H9 (cell line): ENCODE data around the gene INO80. TPM values are rescaled to one million over a fixed set of nuclear protein-coding genes. Genes with fewer than 3 reads are reported as not detected.

Experiments
- DNase-seq: peaks from one replicate; pipeline ENCODE4 v3.0.0-alpha.2; 2017
- H2AFZ ChIP-seq: one replicate; pipeline ENCODE4 v1.6.1; 2013; ENCODE audit warnings: mild to moderate bottlenecking, low read length, control low read depth, moderate library complexity
- H2AK5ac ChIP-seq: 2 replicates; pipeline ENCODE4 v1.6.1; 2013; ENCODE audit warnings: low read length, control low read depth, mixed read lengths; ENCODE audit not compliant: insufficient read length
- H2BK120ac ChIP-seq: one replicate; pipeline ENCODE4 v1.6.1; 2013; ENCODE audit warnings: low read depth, mild to moderate bottlenecking, low read length, control low read depth, inconsistent platforms; ENCODE audit not compliant: poor library complexity, severe bottlenecking
- H2BK12ac ChIP-seq: 2 replicates; pipeline ENCODE4 v1.6.1; 2013; ENCODE audit warnings: low read length, control low read depth, mixed read lengths, low read depth; ENCODE audit not compliant: insufficient read length
- H2BK15ac ChIP-seq: 2 replicates; pipeline ENCODE4 v1.6.1; 2013; ENCODE audit warnings: low read depth, low read length, control low read depth
- H2BK20ac ChIP-seq: one replicate; pipeline ENCODE4 v1.6.1; 2013; ENCODE audit warnings: low read depth, mild to moderate bottlenecking, low read length, control low read depth, inconsistent platforms; ENCODE audit not compliant: poor library complexity, severe bottlenecking
- H2BK5ac ChIP-seq: 2 replicates; pipeline ENCODE4 v1.6.1; 2013; ENCODE audit warnings: low read length, control low read depth, mixed read lengths; ENCODE audit not compliant: insufficient read length
- H3K14ac ChIP-seq: 2 replicates; pipeline ENCODE4 v1.6.1; 2013; ENCODE audit warnings: low read length, control low read depth; ENCODE audit not compliant: insufficient read depth
- H3K18ac ChIP-seq: 2 replicates; pipeline ENCODE4 v1.6.1; 2013; ENCODE audit warnings: low read depth, mild to moderate bottlenecking, mixed read lengths, low read length, control low read depth; ENCODE audit not compliant: insufficient read length
- H3K23ac ChIP-seq: 2 replicates; pipeline ENCODE4 v1.6.1; 2013; ENCODE audit warnings: low read length, control low read depth, mixed read lengths, low read depth; ENCODE audit not compliant: insufficient read length
- H3K23me2 ChIP-seq: 2 replicates; pipeline ENCODE4 v1.6.1; 2013; ENCODE audit warnings: low read depth, mild to moderate bottlenecking, mixed read lengths, low read length, control low read depth; ENCODE audit not compliant: insufficient read length, poor library complexity, severe bottlenecking
- H3K27ac ChIP-seq: 2 replicates; pipeline ENCODE4 v1.5.1; 2013; ENCODE audit warnings: low read length, control low read depth, mixed read lengths, low read depth; ENCODE audit not compliant: insufficient read length
- H3K27me3 ChIP-seq: 2 replicates; pipeline ENCODE4 v1.6.1; 2013; ENCODE audit warnings: low read length, control low read depth, inconsistent platforms; ENCODE audit not compliant: insufficient read depth
- H3K4ac ChIP-seq: 2 replicates; pipeline ENCODE4 v1.6.1; 2013; ENCODE audit warnings: low read depth, mild to moderate bottlenecking, control low read depth, inconsistent platforms, low read length, moderate library complexity
- H3K4me1 ChIP-seq: 2 replicates; pipeline ENCODE4 v1.6.1; 2013; ENCODE audit warnings: low read length, control low read depth, inconsistent platforms; ENCODE audit not compliant: insufficient read depth
- H3K4me2 ChIP-seq: 2 replicates; pipeline ENCODE4 v1.6.1; 2013; ENCODE audit warnings: low read length, control low read depth, mixed read lengths; ENCODE audit not compliant: insufficient read length, insufficient read depth
- H3K56ac ChIP-seq: 2 replicates; pipeline ENCODE4 v1.6.1; 2013; ENCODE audit warnings: low read depth, mild to moderate bottlenecking, mixed read lengths, low read length, control low read depth; ENCODE audit not compliant: insufficient read length
- H3K79me1 ChIP-seq: 2 replicates; pipeline ENCODE4 v1.6.1; 2013; ENCODE audit warnings: low read depth, mild to moderate bottlenecking, moderate library complexity, low read length, control low read depth, inconsistent platforms; ENCODE audit not compliant: insufficient read depth, poor library complexity, severe bottlenecking
- H3K79me2 ChIP-seq: 2 replicates; pipeline ENCODE4 v1.6.1; 2013; ENCODE audit warnings: low read length, control low read depth, inconsistent platforms; ENCODE audit not compliant: insufficient read depth
- H3K9ac ChIP-seq: 2 replicates; pipeline ENCODE4 v1.6.1; 2013; ENCODE audit warnings: low read length, control low read depth, mixed read lengths; ENCODE audit not compliant: insufficient read length; ENCODE audit errors: extremely low read depth
- H3K9me3 ChIP-seq: one replicate; pipeline ENCODE4 v1.6.1; 2013; ENCODE audit warnings: low read depth, low read length, inconsistent platforms; ENCODE audit not compliant: control insufficient read depth
- H3T11ph ChIP-seq: one replicate; pipeline ENCODE4 v1.6.1; 2013; ENCODE audit warnings: mild to moderate bottlenecking, low read length, control low read depth, inconsistent platforms
- H4K20me1 ChIP-seq: one replicate; pipeline ENCODE4 v1.6.1; 2013; ENCODE audit not compliant: control insufficient read depth, insufficient read length, insufficient read depth
- H4K5ac ChIP-seq: 2 replicates; pipeline ENCODE4 v1.6.1; 2013; ENCODE audit warnings: low read depth, mild to moderate bottlenecking, mixed read lengths, low read length, control low read depth; ENCODE audit not compliant: insufficient read length
- H4K8ac ChIP-seq: replicated peaks from 2 replicates; pipeline ENCODE4 v1.6.1; 2013; ENCODE audit warnings: low read length, control low read depth, mixed read lengths, low read depth; ENCODE audit not compliant: insufficient read length
- H4K91ac ChIP-seq: 2 replicates; pipeline ENCODE4 v1.6.1; 2013; ENCODE audit warnings: low read depth, mild to moderate bottlenecking, moderate library complexity, mixed read lengths, low read length, control low read depth; ENCODE audit not compliant: insufficient read length
- H3K27ac Mint-ChIP-seq, 3 experiments: 2 replicates in 2 of 3; 3 replicates in 1 of 3; pipeline ENCODE4 v1.8.0; 2020 to 2021; ENCODE audit warnings: mixed read lengths in 3 of 3, mild to moderate bottlenecking in 1 of 3, moderate library complexity in 1 of 3
- H3K27me3 Mint-ChIP-seq: 2 replicates; pipeline ENCODE4 v1.8.0; 2021; ENCODE audit warnings: low read depth, mild to moderate bottlenecking, moderate library complexity, mixed read lengths
- H3K36me3 Mint-ChIP-seq, 3 experiments: 2 replicates in 2 of 3; 3 replicates in 1 of 3; pipeline ENCODE4 v1.8.0; 2020 to 2021; ENCODE audit warnings: low read depth in 3 of 3, mixed read lengths in 3 of 3; ENCODE audit not compliant: insufficient read depth in 1 of 3
- H3K4me1 Mint-ChIP-seq, 2 experiments: 2 replicates each; pipeline ENCODE4 v1.8.0; 2020; ENCODE audit warnings: mixed read lengths in 2 of 2
- H3K4me3 Mint-ChIP-seq, 2 experiments: 2 replicates in 1 of 2; 3 replicates in 1 of 2; pipeline ENCODE4 v1.8.0; 2020 to 2021; ENCODE audit warnings: mild to moderate bottlenecking in 2 of 2, mixed read lengths in 2 of 2, moderate library complexity in 1 of 2
- H3K9me3 Mint-ChIP-seq, 2 experiments: 2 replicates in 1 of 2; 3 replicates in 1 of 2; pipeline ENCODE4 v1.8.0; 2020; ENCODE audit warnings: mild to moderate bottlenecking in 2 of 2, mixed read lengths in 2 of 2, moderate library complexity in 1 of 2
- CTCF ChIP-seq: fragments of 200-600 bp; sonication (generic); conservative IDR thresholded peaks from 3 replicates; pipeline ENCODE4 v1.8.0; 2021; ENCODE audit warnings: antibody characterized with exemption, mild to moderate bottlenecking
- WGBS: extraction: QIAGEN DNeasy Blood & Tissue Kit; methylation state at CpG from one replicate; pipeline ENCODE4 v1.1.7; 2013; ENCODE audit warnings: missing lambda C conversion rate, low lambda C conversion rate, mixed read lengths; ENCODE audit not compliant: insufficient read length; ENCODE audit errors: extremely low coverage; 5-methylcytosine and 5-hydroxymethylcytosine counted together
- total RNA-seq: library from RNA; stranded (reverse); gene quantifications from 2 replicates; pipeline ENCODE4 v1.2.1, GENCODE V29; 2021

The INO80 gene
- total RNA-seq, 1 experiment from 2014 or later, result 29.2 TPM

- Histone ChIP-seq H2BK12ac (no peak overlapping the region), H2BK20ac (no peak overlapping the region), H4K8ac (no peak overlapping the region), H3K14ac (no peak overlapping the region), H4K20me1 (no peaks in the 10 kb centered on the region), H3K18ac (no peak overlapping the region), H3K56ac (no peak overlapping the region), H2BK5ac (no peak overlapping the region), H3K79me2 (no peaks in the 10 kb centered on the region), H3T11ph (no peak overlapping the region), H3K23me2 (no peaks in the 10 kb centered on the region), H3K4ac (no peak overlapping the region), H3K4me1 (no peaks in the 10 kb centered on the region), H3K27me3 (no peaks in the 10 kb centered on the region), H2BK15ac (no peak overlapping the region), H2AK5ac (no peak overlapping the region), H3K4me2 (no peak overlapping the region), H4K91ac (no peak overlapping the region), H3K9me3 (no peaks in the 10 kb centered on the region), H2BK120ac (no peak overlapping the region), H3K9ac (no peak overlapping the region), H3K79me1 (no peaks in the 10 kb centered on the region), H3K27ac (no peak overlapping the region), H4K5ac (no peak overlapping the region), H2AFZ (no peak overlapping the region), H3K23ac (no peak overlapping the region)
- no peak overlapping the region for H3K4me3 Mint-ChIP-seq
- no peaks in the 10 kb centered on the region for H3K4me1 Mint-ChIP-seq
- H3K27ac Mint-ChIP-seq, result no peak overlapping the region
- peaks cover 73 to 94% (median 81%) of the 10 kb centered on the region in 3 experiments for H3K36me3 Mint-ChIP-seq
- no peak for DNase-seq
- no CpG with 5 or more reads among the region's 7 CpGs for WGBS
- no peaks in the 10 kb centered on the region for H3K27me3 Mint-ChIP-seq
- peaks cover 21 to 22% of the 10 kb centered on the region in 2 experiments for H3K9me3 Mint-ChIP-seq
- no peak for TF ChIP-seq CTCF
Measured at GRCh38 chr15:41066516-41066915, 49.6 kb downstream of the INO80 start.
